ENCODE results near the gene NGFR.

Gene NGFR

DNA sequence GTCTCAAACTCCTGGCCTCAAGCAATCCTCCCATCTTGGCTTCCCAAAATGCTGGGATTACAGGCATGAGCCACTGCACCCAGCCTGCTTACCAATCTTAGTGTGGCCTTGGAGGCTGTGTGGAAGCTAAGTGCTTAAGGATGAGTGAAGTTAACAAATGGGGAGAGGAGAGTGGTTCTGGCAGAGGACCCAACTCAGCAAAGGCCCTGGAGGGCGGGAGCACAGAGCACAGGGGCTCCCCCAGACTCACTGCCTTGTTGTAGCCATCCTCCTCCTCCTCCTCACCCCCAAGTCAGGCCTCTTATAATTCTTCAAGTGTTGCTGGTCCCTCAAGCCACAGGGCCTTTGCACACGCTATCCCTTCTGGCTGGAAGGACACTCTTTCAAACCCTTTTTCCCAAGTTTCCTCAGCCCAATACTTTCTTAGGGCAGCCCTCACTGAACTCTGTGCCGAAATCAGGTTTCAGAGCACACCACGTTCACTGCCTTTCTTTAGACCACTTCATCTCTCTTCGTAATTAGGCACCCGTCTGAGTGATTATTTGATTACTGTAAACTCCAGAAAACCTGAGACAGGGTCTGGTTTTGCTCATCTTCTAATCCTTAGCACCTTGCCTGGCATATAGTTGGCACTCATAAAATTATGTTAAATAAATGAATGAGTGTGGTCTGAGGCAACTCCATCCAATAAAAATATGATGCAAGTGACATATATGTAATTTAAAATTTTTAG lies 23.4 kb downstream of the NGFR start:
- no peaks in the 10 kb centered on the region for H3K36me3 ChIP-seq (ENCODE audit: control insufficient read depth, insufficient read depth, low read length)

DNA sequence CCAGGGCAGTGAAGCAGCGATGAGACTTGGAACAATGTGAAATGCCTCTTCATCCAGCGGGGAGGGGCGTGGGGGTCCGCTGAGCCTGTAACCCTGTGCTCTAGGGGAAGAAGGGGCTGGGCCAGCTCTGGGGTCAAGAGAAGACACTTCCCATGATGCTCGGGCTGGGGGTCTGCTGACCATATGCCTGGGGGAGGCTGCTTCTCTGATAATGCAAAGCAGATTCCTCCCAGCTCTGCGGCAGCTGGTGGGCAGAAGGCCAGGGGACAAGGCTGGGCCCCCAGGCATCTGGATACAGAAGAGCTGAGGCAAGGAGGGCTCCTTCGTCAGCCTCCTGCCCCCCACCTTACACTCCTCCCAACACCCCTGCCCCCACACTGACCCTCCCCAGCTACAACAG lies 24.7 kb downstream of the NGFR start:
- WGBS, 2 experiments (ENCODE audit: insufficient coverage in 2 of 2), result 90 to 95% methylated on average over 4 to 5 of the region's 7 CpGs
- Histone ChIP-seq H3K9me3 (ENCODE audit: control insufficient read depth, low read length) (no peaks in the 10 kb centered on the region), H3K36me3 (ENCODE audit: control insufficient read depth, insufficient read depth, low read length) (no peaks in the 10 kb centered on the region), H3K4me1 (ENCODE audit: control insufficient read depth, insufficient read depth, low read length, poor library complexity, severe bottlenecking) (peaks cover 11% of the 10 kb centered on the region), H3K27ac (ENCODE audit: low read depth, low read length, severe bottlenecking) (no peak overlapping the region), H3K4me3 (ENCODE audit: extremely low read depth, insufficient read depth, low read length, poor library complexity, severe bottlenecking) (no peak overlapping the region)

More for the DNA sequence above, 23.4 kb downstream of the NGFR start:
- WGBS, 2 experiments (ENCODE audit: insufficient coverage in 2 of 2), result 86 to 87% methylated on average over 5 of the region's 6 CpGs
- peaks cover 15% of the 10 kb centered on the region for H3K4me1 ChIP-seq (ENCODE audit: control insufficient read depth, insufficient read depth, low read length, poor library complexity, severe bottlenecking)
- no peak overlapping the region for H3K27ac ChIP-seq (ENCODE audit: low read depth, low read length, severe bottlenecking)
- no peak overlapping the region for H3K4me3 ChIP-seq (ENCODE audit: extremely low read depth, insufficient read depth, low read length, poor library complexity, severe bottlenecking)
- no peaks in the 10 kb centered on the region for H3K9me3 ChIP-seq (ENCODE audit: control insufficient read depth, low read length)

DNA sequence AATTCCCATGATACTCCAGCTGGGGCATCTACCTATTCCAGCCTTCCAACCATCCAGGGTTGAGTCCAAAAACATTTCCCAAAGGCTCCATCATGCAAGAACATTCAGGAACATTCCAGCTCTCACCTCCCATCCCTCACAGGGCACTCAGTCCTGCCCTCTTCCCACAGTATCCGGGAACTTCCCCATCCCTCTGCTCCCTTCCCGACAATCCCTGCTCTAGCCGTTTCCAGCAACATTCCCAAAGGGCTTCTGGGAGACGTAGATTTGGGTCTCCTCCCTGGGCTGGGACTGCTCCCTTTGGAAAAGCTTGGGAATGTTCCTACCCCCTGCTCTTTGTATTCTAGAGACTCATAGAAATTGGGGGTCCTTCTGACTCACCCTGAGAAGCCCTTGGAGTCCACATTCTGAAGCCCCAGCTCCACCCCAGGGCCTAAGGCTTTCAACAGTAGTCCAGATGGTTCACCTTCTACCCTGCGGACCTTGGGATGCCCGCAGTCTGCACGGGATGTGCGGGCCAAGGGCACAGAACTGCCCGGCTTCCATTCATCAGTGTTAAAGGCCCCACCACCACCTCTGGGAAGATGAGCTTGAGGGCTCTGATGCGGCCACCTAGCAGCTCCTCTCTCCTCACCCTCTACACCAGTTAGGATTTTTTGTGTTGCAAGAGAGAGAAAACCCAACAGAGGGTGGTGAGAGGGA lies 25.4 kb downstream of the NGFR start:
- H3K4me3 ChIP-seq (ENCODE audit: extremely low read depth, insufficient read depth, low read length, poor library complexity, severe bottlenecking), result no peak overlapping the region
- WGBS, 2 experiments (ENCODE audit: insufficient coverage in 2 of 2), result 85 to 88% methylated on average over 6 to 9 of the region's 10 CpGs
- H3K4me1 ChIP-seq (ENCODE audit: control insufficient read depth, insufficient read depth, low read length, poor library complexity, severe bottlenecking), result peaks cover 5% of the 10 kb centered on the region
- H3K9me3 ChIP-seq (ENCODE audit: control insufficient read depth, low read length), result no peaks in the 10 kb centered on the region
- no peak overlapping the region for H3K27ac ChIP-seq (ENCODE audit: low read depth, low read length, severe bottlenecking)
- H3K36me3 ChIP-seq (ENCODE audit: control insufficient read depth, insufficient read depth, low read length), result no peaks in the 10 kb centered on the region

DNA sequence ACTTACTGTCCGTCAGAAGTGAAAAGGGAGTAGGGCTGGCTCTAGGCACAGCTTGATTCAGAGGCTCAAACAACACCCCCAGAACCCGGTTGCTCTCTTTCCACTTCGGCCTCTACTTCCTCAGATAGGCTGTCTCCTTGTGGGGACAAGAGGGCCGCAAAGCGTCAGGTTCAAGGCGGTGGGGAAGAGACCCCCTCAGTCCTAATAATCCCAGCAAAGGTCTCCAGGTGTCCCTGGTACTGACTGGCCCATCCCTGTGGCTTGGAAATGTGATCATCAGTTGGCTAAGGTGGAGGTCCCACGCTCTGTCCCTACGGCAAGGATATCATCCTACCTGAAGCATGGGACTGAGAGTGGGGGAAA lies 26.0 kb downstream of the NGFR start:
- 85 to 90% methylated on average over 2 to 5 of the region's 8 CpGs for WGBS, 2 experiments (ENCODE audit: insufficient coverage in 2 of 2)
- Histone ChIP-seq H3K4me1 (ENCODE audit: control insufficient read depth, insufficient read depth, low read length, poor library complexity, severe bottlenecking) (no peaks in the 10 kb centered on the region), H3K27ac (ENCODE audit: low read depth, low read length, severe bottlenecking) (no peak overlapping the region), H3K4me3 (ENCODE audit: extremely low read depth, insufficient read depth, low read length, poor library complexity, severe bottlenecking) (no peak overlapping the region), H3K36me3 (ENCODE audit: control insufficient read depth, insufficient read depth, low read length) (no peaks in the 10 kb centered on the region), H3K9me3 (ENCODE audit: control insufficient read depth, low read length) (no peaks in the 10 kb centered on the region)

DNA sequence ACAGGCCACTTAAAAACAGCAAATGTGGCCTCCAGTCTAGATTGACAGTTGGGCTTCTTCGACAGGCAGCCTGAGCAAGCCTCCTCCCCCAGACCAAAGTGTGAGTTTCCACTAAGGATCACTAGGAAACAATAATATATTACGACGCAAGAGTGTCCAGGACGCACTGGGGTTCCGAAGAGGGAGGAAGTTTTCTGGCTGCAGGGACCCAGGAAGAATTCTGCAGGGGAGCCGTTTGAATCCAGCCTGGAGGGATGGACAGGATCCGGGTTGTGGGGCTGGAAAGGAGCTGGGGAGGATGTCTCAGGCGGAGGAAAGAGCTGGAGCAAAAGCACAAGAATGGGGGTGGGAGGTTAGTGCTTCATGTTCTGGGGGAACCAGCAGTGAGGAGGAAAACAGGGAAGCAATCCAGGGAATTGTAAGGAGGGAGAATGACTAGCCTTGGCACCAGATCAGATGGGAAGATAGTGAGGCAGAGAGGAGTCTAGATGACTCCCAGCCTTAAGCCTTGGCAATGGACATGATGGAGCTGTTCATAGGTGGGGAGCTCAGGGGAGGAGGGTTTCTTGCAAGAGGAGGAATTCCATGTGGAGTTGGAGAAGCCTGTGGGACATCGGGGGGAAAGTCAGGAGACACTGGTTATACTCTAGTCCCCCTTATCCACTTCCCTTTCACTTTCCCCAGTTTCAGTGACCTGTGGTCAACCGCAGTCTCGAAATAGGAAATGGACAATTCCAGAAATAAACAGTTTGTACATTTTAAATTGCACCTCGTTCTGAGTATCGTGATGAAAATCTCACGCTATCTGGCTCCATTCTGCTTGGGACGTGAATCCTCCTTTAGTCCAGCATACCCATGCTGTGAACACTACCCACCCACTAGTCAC lies 26.6 kb downstream of the NGFR start:
- Histone ChIP-seq H3K9me3 (ENCODE audit: control insufficient read depth, low read length) (no peaks in the 10 kb centered on the region), H3K4me3 (ENCODE audit: extremely low read depth, insufficient read depth, low read length, poor library complexity, severe bottlenecking) (no peak overlapping the region), H3K36me3 (ENCODE audit: control insufficient read depth, insufficient read depth, low read length) (no peaks in the 10 kb centered on the region), H3K27ac (ENCODE audit: low read depth, low read length, severe bottlenecking) (no peak overlapping the region), H3K4me1 (ENCODE audit: control insufficient read depth, insufficient read depth, low read length, poor library complexity, severe bottlenecking) (no peaks in the 10 kb centered on the region)
- 74 to 81% methylated on average over 11 to 12 of the region's 15 CpGs for WGBS, 2 experiments (ENCODE audit: insufficient coverage in 2 of 2)

DNA sequence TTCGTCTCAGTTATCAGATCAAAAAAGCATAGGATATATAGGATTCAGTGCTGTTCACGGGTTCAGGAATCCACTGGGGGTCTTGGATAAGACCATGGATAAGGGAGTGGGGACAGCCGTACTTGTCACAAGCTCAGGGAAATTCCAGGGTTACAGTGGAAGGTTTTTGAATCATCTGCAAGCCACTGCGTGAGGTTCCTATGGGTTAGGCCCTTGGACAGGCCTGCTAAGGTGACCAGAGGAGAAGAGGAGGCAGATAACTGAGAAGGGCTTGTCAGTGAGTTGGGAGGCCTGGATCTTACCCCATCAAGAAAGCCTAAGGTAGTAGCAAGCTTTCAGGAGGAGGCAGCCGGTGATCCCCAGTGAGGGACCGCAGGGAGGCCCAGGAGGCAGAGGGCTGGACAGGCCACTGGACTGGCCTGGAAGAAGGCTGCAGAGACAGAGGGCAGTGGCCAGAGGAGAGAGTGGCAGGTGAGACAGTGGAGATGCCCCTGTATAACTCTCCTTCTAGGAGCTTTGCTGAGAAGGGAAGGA lies 27.3 kb downstream of the NGFR start:
- H3K27ac ChIP-seq (ENCODE audit: low read depth, low read length, severe bottlenecking), result no peak overlapping the region
- no peaks in the 10 kb centered on the region for H3K9me3 ChIP-seq (ENCODE audit: control insufficient read depth, low read length)
- WGBS, 2 experiments (ENCODE audit: insufficient coverage in 2 of 2), result 83 to 97% methylated on average over 5 of the region's 6 CpGs
- no peaks in the 10 kb centered on the region for H3K36me3 ChIP-seq (ENCODE audit: control insufficient read depth, insufficient read depth, low read length)
- H3K4me3 ChIP-seq (ENCODE audit: extremely low read depth, insufficient read depth, low read length, poor library complexity, severe bottlenecking), result no peak overlapping the region
- no peaks in the 10 kb centered on the region for H3K4me1 ChIP-seq (ENCODE audit: control insufficient read depth, insufficient read depth, low read length, poor library complexity, severe bottlenecking)

DNA sequence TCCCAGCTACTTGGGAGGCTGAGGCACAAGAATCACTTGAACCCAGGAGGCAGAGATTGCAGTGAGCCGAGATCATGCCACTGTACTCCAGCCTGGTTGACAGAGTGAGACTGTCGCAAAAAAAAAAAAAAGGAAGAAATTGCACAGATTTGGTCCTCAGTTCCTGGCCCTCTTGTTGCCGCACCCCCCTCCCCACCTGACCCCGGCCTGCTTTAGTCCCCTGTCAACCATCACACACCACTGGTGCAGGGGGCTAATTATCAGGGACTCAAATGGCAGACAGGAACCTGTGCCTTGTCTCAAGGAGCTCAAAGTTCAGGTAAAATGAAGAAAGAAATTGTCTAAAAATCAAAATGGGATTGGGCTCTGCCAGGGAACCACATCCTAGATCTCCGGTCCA lies 28.1 kb downstream of the NGFR start:
- Histone ChIP-seq H3K27ac (ENCODE audit: low read depth, low read length, severe bottlenecking) (no peak overlapping the region), H3K4me1 (ENCODE audit: control insufficient read depth, insufficient read depth, low read length, poor library complexity, severe bottlenecking) (no peaks in the 10 kb centered on the region), H3K9me3 (ENCODE audit: control insufficient read depth, low read length) (no peaks in the 10 kb centered on the region), H3K36me3 (ENCODE audit: control insufficient read depth, insufficient read depth, low read length) (no peaks in the 10 kb centered on the region), H3K4me3 (ENCODE audit: extremely low read depth, insufficient read depth, low read length, poor library complexity, severe bottlenecking) (no peak overlapping the region)
- WGBS, 2 experiments (ENCODE audit: insufficient coverage in 2 of 2), result 95 to 97% methylated on average over 3 of the region's 5 CpGs

DNA sequence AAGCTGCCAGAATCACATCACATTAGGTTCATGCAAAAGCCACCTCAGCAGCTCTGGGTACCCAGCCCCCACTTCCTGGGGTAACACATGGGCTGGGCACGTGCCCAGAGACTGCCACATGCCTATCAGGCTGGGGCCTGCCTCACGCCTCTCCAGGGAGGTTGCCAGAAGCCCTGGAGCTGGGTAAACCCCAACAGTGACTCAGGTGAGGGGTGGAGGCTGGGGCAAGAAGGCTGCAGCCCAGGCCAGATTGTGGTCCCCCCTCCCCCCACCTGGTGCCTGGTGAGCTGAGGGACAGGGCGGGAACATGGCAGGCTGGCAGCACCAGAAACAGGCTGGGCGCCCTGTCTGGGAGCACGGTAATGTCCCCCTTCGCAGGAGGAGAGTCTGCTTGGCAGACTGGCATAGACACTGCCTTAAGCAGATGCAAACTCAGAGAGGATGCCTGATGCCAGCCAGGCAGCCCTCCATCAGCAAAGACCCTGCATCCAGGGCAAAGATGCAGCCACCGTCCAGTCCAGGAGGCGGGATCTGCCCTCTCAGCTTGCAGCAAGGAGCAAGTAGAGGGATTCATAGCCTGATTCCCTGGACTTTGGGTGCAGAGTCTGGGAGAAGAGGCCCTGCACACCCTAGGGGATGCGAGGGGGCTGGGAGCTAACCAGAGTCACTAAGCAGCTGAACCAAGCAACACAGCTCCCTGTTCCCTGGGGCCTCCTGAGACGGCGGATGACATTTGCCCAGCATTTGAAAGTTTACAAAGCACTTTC lies 28.8 kb downstream of the NGFR start:
- no peaks in the 10 kb centered on the region for H3K9me3 ChIP-seq (ENCODE audit: control insufficient read depth, low read length)
- no peak overlapping the region for H3K27ac ChIP-seq (ENCODE audit: low read depth, low read length, severe bottlenecking)
- no peaks in the 10 kb centered on the region for H3K4me1 ChIP-seq (ENCODE audit: control insufficient read depth, insufficient read depth, low read length, poor library complexity, severe bottlenecking)
- no peak overlapping the region for H3K4me3 ChIP-seq (ENCODE audit: extremely low read depth, insufficient read depth, low read length, poor library complexity, severe bottlenecking)
- H3K36me3 ChIP-seq (ENCODE audit: control insufficient read depth, insufficient read depth, low read length), result no peaks in the 10 kb centered on the region
- 90 to 94% methylated on average over 11 of the region's 11 CpGs for WGBS, 2 experiments (ENCODE audit: insufficient coverage in 2 of 2)

DNA sequence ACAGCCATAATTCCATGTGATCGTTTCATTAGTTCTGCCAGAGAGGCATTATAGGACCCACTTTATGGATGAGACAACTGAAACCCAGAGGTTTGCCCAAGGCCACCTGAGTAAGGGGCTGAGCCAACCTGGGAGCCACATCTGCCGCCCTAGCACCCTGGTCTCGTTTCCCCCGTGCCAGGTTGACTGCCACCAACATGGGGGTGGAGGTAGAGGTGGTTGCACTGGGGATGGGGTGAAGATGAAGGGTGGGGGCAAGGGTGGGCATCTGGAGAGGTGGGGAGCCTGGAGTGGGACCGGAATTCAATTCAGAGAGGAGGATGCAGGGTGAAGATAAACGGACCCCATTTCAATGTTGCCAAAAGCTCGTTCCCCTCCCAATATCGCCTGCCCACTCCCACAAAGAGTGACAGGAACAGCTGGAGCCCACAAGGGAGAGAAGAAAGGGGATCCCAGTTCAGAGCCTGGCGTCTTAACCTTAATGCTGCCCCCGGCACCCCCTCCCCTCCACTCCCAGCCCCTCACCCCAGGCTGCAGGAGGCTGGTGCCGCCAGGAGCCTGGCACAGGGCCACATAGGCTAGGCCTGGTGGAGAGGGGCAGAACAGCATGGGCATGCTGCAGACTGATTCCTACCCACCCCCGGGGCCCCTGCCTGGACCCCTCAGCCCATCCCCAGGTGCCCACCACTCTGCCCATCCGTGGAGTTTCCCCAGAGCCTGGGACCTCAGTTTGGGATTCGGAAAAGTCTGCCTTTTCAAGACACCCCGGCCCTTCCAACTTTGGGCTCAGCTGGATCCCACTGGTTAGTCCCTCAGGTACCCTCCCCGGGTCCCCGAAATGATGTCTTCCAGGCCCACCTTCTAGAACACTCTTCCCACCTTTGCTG lies 29.6 kb downstream of the NGFR start:
- Histone ChIP-seq H3K9me3 (ENCODE audit: control insufficient read depth, low read length) (no peaks in the 10 kb centered on the region), H3K27ac (ENCODE audit: low read depth, low read length, severe bottlenecking) (no peak overlapping the region), H3K4me3 (ENCODE audit: extremely low read depth, insufficient read depth, low read length, poor library complexity, severe bottlenecking) (no peak overlapping the region), H3K36me3 (ENCODE audit: control insufficient read depth, insufficient read depth, low read length) (no peaks in the 10 kb centered on the region), H3K4me1 (ENCODE audit: control insufficient read depth, insufficient read depth, low read length, poor library complexity, severe bottlenecking) (no peaks in the 10 kb centered on the region)
- 89 to 99% methylated on average over 9 to 12 of the region's 17 CpGs for WGBS, 2 experiments (ENCODE audit: insufficient coverage in 2 of 2)
